Measurements from ENCODE around the gene DHRSX.
"Not testable (repeated sequence)": the region's sequence is repeated elsewhere in the genome, so short reads cannot be mapped to it uniquely, and the experiment has no call there.

- TF ChIP-seq CTCF (conservative IDR thresholded peaks at IDR 0.05); ZFX (IDR thresholded peaks at IDR 0.05): not testable (repeated sequence)
Measured at GRCh38 chrX:2477313-2477712, 23.5 kb downstream of the DHRSX start.

Measured in C4-2B (cell line).